Measurements from ENCODE around the gene C1orf105.
"Not testable (repeated sequence)": the region's sequence is repeated elsewhere in the genome, so short reads cannot be mapped to it uniquely, and the experiment has no call there.

The C1orf105 gene

DNA sequence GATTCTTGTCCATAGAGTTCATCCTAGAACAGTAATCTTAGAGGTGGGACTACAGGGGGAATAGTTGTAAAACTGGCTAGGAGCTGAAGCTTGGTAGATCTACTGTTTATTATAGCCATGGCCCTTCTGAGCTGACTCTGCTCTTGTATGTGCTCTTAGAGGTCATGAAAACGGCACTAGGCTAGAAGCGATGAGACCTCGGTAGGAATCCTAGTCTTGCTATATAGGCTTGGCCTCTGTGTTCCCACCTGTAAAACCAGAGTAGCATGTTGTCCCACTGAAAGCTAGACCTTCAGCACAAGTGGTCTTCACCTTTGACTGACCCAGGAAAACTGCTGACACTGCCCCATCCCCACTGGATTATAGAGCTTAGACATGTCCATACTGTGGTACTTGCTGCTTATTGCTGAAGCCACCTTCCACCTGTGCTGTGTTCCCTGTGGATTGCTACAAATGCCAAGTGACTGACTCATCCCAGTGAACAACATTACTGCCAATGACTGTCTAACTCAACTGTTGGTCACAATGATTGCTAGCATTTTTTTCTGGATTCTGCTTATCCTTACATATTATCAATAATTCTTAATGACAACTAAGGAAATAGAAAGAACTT lies 46.4 kb downstream of the C1orf105 start:
- no peak for DNase-seq

DNA sequence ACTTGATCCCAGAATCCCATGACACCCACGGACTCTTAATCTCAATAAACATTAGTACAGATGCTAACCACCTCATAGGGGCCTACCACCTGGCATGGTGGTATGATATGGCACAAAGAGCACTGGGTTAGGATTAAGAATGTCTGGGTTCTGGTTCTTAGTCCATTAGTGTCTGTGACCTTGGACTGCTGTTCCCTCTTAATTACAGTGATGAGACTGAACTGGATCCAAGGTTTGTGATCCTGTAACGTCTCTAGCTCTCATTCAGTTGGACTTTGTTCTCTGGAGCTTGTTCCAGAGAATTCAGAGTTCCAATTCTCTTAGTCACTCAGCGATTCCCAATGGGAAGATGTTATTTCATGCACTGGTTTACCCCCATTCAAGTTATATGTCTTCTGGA lies 47.0 kb downstream of the C1orf105 start:
- no peak for DNase-seq

DNA sequence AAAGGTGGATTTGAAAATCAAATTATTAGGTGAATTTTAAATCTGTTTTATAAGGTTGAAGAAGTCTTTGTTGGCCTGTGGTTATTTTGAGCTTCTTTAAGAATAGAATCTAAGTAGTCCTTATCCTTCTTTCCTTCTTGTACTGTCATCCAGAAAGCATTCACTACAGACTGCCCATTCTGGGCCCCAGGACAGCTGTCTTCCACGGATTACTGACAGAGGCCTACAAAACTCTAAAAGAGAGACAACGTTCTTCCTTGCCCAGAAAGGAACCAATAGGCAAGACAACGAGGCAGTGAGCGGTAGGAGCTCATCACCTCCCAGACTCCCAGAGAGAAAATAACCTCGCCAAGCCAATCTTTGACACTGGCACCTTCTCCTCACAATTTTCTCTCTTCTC lies 47.8 kb downstream of the C1orf105 start:
- DNase-seq: no peak

DNA sequence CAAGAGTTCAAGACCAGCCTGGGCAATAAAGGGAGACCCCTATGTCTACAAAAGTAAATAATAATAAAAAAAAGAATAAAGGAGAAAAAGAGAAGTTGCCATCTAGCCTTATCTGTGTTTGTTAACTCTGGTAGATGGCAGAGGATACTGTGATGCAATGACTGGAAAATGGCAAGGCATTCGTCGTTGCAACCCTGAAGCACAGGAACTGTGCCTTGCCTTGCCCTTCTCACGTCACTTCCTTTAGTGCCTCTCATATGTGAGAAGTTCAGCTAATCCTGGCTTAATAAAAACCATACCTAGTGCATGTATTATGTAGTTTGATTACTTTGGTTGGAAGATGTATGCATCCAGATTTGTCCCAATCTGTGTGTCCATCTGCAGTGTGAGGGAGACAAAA lies 49.2 kb downstream of the C1orf105 start:
- no peak for DNase-seq

DNA sequence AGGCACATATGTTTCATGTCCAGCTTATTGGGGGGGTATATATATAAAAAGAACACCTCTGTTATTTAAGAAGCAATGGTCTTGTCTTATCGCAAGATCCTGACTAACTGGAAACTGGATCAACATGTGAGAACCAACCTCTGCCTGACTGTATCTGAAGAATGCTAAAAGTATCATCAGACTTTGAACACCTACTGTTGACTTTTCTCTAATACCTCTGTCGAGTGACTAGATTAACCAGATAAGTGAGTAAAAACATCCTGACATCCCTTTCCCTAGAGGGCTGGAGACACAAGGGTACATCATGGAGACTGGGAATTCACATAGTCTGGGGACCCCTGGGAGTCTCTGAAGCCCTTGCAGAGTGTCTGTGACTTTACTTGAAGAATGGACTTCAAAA lies 49.7 kb downstream of the C1orf105 start:
- no peak for DNase-seq

DNA sequence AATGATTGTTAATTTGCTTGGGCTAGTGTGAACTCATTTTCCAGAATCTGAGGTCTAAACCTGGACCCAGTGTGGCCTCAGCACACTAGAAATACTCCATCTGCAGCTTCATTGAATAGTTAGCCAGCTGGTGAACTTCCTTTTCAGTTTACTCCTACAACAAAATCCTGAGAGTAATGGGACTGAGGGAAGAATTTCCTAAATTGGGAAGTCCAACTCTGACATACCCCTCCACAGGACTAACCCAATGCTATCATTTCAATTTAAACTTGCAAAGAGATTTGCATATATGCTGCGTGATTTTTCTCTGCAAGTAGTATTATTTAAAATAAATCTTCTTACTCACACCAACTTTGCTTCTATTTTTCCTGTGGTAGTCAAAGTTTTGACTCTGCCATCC lies 51.2 kb downstream of the C1orf105 start:
- no peak for DNase-seq

DNA sequence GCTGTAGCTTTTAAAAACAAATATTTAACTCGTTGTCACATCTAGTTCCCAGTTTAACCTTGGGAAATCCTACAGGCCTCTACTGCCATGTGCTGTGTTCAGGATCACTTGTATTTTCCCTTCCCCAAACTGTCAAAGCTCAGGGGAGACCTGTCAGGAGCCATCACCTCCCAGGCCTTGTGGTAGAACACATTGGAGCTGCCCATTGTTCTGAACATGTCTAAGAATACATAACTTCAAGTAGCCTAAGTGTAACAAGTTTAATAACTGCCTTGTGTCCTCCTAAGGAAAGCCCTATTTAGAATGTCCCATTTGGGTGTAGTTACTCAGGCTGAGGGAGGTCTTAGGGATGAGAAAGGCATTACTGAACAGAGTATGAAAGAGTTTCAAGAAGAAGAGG lies 52.0 kb downstream of the C1orf105 start:
- DNase-seq: no peak

DNA sequence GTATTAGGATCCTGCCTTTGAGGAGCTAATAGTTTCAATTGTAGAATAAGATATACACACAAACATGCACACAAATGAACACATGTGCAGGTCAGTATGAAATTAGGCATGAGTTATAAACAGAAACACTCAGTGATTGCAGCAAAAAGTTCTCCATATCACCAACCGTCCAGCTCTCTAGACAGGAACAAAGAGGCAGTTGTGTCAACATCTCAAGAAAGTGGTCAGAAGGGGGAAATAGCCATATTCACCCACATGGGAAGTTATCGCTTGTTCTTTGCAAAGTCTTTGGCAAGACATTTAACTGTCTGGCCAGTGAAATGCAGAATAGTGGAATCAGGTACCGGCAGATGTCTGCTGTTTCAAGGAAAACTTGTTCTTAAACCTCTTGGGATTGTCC lies 52.8 kb downstream of the C1orf105 start:
- DNase-seq: no peak

DNA sequence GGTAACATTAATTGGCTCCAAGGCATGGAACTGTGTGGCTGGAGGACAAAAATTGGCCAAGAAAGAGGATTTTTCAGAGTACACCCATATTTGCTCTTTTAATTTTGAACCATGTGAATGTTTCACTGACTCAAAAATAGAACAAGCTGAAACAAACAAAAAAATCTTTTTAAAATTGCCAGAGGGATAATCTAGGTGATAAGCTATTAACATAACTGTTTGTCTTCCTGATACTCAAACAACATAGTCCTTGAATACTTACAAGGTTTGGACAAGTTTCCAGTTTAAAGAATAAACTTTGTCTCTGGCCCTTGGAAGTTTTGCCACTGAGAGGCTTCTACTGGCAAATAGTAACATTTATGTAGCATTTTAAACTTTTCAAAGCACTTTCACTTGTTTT lies 53.4 kb downstream of the C1orf105 start:
- no peak for DNase-seq

DNA sequence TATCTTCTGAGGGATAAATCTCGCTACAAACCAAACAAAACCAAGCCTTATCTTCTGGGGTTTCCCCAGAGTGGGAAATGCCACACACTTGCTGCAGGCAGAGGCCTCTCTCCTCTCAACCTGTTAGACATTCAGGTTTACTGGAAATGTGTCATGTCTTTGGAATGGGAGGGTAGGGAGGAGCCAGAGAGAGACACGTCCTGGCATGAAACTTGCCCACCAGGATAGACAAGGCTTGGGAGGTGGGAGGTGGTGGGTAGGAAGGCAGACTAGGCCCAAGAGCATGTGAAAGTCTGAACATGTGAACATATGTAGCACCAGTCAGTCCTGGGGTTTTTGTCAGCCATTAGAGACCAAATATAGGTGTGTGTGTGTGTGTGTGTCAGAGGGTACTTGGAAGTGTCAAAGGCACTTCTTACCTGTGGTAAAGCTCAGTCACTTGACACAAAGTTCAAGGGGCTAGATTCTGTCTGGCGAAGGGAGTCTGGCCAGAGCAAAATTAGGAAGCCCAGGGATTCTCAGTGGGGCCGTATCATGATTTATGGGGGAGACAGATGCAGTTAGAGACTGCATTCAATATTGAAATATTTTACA lies 55.8 kb downstream of the C1orf105 start:
- no peak for DNase-seq

DNA sequence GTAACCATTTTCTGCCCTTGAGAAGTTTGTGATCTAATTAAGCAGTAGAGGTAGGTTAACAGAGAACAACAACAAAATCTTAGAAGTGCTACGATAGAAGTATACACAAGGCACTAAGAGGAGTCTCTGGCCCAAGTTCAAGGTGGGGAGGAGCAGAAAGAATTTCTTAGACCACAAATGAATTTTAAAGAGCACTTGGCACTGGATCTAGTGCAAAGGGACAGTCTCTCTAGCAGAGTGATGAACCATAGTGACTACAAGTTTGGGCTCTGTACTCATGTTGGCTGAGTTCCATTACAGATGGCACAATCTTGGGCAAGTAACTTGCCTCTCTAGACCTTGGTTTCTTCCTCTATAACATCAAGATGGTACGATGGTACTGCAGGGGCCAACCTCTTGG lies 56.7 kb downstream of the C1orf105 start:
- DNase-seq: no peak

DNA sequence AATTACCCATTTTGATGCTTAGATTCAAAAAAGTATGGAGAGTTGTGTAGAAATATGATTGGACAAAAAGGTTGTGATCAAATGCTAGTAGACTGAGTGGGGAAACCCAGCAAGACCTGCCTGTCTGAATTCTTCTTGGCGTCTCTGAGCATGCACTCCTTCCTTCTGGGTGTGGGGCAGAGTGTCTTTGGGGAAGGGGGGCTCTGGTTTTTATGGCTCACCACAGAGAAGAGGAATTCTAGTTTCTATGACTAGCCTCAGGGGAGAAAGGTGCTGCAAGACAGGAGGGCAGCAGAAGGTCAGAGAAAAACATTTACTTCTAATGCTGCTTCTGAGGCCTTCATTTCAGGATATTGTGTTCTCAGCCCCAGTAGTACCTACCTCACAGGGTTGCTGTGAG lies 57.3 kb downstream of the C1orf105 start:
- DNase-seq: no peak

DNA sequence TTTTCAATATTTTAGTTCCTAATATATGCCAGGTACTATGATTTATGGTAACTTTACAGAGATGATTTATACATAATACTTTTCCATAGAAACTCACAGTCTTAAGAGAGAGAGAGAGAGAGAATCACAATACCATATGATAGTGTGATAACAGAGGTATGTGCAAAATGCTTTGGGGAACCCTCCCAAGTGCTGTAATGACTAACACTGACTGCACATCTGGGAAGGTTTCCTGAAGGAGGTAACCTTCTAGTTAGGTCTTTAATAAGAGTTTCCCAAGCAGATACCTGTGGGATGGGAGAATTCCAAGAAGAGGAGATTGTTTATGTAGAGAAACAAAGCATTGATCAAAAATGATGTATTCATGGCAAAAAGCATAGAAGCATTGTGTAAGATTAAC lies 58.0 kb downstream of the C1orf105 start:
- DNase-seq: no peak

DNA sequence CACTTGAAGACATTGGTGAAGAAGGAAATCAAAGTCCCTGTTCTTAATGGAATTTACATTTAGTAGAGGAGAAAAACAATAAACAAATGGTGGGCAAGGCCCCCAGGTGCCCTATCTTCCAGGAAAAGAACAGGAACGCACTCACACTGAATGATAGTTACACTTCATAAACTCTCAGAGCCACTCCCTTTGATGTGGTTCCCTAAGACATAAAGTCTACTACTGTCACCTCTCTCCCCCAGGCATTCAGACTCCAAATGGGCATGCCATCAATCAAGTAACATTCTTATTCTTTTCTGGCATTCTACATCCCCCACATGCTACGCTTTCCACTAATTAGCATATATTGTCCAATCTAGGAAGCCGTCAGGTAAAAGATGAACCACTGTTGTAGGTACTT lies 59.9 kb downstream of the C1orf105 start:
- no peak for DNase-seq

DNA sequence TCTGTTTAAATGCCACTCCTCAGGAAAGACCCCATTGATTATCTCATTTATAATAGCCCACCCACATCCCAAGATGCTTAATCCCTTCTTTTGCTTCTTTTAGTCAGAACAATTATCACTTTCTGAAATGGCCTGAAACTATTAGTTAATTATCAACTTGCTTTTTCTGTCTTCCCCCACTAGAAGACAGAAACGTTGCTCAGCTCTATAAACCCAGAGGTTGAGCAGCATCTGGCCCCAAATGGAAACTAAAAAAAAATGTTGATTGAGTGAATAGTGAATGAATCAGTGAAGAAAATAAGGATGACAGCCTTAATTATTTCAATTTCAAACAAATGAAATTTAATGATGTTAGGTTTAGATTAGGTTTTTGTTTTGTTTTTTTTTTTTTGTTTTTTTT lies 61.6 kb downstream of the C1orf105 start:
- DNase-seq: no peak

DNA sequence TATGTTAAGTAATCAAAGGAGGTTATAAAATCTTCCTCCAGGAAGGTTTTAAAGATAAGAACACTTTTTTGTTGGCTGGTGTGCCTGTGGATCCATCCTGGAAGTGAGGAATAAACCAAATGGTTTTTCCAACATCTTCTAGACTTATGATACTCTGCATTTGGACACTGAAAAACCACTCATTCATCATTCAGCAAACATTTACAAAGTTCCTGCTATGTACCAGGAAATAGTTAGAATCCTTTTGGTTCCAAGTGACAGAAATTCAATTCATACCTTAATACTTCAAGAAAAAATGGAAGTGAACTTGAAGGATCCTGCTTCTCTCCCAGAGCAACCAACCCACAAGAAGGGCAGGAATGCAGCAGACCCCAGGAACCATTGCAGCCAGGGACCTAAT lies 63.0 kb downstream of the C1orf105 start:
- DNase-seq: no peak

DNA sequence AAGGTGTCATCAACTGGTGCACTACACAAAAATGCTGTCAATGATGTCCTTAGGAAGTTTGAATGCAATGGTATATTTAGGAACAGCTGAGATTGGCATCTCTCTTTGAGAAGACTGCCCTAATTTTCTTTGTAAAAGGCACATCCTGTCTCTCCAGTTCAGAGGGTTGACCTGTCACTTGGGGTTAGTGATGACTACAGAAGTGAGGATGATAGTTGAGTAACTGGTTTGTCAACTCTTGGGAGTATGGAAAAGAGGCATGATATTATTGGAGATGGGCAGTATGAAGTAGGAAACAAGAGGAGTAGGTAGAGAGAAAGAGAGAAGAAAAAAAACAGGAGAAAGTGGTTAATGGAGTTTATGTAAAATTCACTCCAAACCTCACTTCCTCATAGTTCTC lies 63.8 kb downstream of the C1orf105 start:
- DNase-seq: no peak

DNA sequence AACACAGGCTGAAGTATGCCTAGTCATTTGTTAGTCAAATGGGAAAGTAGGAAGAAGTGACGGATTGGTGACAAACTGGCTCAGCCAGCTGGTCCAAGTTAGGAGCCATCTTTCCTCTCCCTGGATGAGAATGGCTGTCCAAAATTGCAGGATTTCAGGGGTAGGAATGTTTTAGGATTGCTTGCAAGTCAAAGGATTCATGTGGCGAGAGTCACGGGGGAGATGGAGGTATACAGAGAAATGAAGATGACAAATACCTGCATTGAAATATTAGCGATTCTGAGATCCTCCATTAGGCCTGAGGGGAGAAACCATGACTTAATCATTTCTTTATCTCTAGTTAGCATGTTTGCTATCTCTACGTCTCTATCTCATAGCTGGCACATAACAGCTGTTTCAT lies 65.1 kb downstream of the C1orf105 start:
- no peak for DNase-seq

DNA sequence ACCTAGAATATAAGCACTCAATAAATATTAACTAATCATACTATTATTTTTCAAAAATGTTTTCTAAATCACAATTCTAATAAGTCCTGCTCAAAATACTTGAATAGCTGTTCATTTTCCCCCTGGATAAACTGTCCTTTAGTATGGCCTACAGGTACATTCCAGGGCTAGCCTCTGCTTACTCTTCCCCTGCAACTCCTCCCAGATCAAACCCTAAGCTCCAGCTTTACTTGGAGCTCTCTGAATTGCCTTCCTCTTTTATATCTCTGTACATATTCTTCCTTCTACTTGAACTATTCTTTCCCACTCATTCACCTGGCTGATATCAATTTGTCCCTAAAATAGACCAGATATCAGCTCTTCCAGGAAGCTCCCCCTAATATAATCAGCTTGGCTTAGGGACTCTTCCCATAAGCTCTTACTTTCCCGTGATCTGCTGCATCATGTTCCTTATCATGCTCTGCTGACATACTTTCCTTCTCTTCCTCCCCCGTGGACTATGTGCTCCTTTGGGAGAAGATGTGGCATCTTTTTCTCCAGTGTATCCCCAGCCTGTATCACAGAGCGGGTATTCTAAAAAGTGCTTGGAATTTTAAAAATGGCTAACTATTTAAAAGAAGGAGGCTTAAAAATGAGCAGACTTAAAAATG lies 66.4 kb downstream of the C1orf105 start:
- no peak for DNase-seq

DNA sequence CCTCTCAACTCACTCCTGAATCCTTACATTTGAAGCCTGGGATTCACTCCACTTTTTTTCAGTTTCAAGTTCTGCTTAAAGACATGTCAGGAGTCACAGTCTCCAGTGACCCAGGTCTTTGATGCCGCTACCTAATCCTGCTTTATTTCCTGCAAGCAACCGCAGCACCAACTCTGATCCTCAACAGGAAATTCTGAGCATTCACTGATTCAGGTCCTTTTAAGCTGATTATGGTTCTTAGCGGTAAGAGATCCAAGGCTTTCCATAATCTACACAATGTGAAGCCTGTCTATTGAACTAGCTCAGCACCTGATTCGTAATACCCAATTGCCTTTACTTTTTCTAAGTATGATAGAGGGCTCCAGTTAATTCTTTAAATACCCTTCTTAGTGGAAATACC lies 67.1 kb downstream of the C1orf105 start:
- no peak for DNase-seq

DNA sequence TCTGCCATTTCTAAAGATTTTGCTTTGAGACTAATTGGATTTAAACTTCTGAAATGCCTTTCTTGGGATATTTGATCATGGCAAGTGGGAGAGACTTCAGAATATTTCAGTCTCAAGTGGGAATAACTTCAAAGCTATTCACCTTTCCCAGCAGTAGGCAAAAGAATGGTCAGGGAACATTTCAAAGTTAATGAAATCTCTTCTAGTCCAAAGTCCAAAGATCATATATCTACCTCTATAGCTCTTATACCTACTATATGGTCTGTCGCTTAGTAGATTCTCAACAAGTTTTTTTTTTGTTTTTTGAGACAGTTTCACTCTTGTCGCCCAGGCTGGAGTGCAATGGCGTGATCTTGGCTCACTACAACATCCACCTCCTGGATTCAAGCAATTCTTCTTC lies 67.9 kb downstream of the C1orf105 start:
- DNase-seq: no peak

DNA sequence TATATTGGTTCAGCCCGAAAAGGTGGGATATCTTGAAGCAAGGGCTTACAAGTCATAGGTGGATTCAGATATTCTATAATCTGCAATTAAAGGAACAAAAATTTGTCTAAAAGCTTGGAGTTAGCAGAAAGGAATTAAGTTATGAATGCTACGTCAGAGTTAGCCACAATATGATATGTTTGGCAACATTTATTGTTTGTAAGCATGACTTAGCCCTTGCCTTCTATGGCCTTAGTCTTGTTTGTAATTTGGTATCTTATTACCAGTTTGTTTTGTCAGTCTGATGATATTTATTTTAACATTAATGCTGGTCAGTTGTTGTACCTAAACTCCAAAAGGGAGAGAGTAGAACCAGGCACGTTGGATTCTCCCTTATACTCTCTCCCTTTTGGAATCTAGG lies 69.4 kb downstream of the C1orf105 start:
- no peak for DNase-seq

DNA sequence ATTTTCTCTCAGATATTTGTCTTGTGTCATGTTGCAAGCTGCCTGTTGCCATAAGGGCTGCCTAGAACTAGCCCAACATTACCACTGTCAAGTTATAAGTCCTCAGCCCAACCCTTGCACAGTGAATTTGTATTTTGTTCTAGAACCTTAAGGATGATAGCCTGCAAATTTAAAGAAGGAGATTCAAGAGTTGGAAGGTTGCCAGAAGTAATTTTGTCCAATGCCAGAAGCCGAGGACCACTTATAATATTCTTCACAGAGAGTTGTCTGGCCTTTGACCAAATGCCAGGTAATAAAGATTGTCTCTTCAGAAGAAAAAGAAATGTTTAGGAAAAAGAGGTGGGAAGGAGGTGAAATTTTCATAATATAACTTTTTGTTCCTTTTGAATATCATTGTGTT lies 71.9 kb downstream of the C1orf105 start:
- DNase-seq: no peak

DNA sequence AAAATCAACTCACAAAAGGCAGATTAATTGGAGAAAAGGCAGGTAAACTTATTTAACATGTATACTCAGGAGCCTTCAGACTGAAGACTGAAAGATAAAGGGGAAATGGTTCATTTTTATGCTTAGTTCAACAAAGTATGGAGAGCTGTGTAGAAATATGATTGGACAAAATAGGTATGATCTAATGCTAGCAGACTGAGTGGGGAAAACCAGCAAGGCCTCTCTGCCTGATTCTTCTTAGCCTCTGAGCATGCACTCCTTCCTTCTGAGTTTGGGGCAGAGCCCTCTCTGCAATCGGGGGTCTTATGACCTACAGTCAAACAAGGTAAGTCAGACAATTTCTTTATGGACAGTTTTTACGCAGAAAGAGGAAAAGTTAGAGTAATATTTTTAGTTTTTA lies 73.7 kb downstream of the C1orf105 start:
- DNase-seq: no peak

DNA sequence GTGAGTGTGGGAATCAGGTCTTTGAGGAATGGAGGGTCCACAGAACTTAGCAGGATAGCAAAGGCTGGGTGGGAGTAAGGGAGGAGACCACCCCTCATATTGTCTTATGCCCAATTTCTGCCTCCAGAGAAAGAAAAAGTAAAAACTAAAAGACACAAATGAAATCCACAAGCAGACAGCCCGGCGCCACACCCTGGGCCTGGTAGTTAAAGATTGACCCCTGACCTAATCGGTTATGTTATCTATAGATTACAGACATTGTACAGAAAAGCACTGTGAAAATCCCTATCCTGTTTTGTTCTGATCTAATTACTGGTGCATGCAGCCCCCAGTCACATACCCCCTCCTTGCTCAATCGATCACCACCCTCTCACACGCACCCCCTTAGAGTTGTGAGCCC lies 75.6 kb downstream of the C1orf105 start:
- not testable (repeated sequence) for DNase-seq

Measured in activated CD8-positive, alpha-beta memory T cell treated with anti-CD3 and anti-CD28 coated beads for 24 hours (primary cell).